HCT116 (cell line): ENCODE data around the gene OR13A1. TPM values are rescaled to one million over a fixed set of nuclear protein-coding genes. Genes with fewer than 3 reads are reported as not detected.

Experiments
- ATAC-seq: fragments of 200-7000 bp; cut with Tn5 transposase; 2 replicates; pipeline ENCODE4 v1.9.1; 2020; ENCODE audit warnings: mild to moderate bottlenecking, moderate library complexity
- BruUV-seq: library from RNA; stranded (reverse); fragments of 400-500 nt; replicated peaks from 2 replicates; lab custom pipeline; 2021; lab: Mats Ljungman, UMichigan
- CTCF ChIA-PET: fragments of 300-600 bp; sonication (Branson Sonifier 250); formaldehyde crosslinking; loops from one replicate; lab custom pipeline; 2021; ENCODE audit warnings: antibody characterized with exemption; lab: Charles Lee
- POLR2A ChIA-PET: fragments of 300-600, 350-600 bp; sonication (Branson Sonifier 250); formaldehyde crosslinking; loops from one replicate; lab custom pipeline; 2021; ENCODE audit warnings: antibody characterized with exemption; lab: Charles Lee
- RAD21 ChIA-PET, 2 experiments: fragments of 300-600 bp; sonication (Branson Sonifier 250); formaldehyde crosslinking; loops; one replicate each; lab custom pipeline; 2023; ENCODE audit warnings: low total read pairs in 2 of 2; ENCODE audit not compliant: uncharacterized antibody in 2 of 2, unreplicated experiment in 2 of 2, low non-redundant PET in 1 of 2; lab: Charles Lee
- DNase-seq: peaks from one replicate; pipeline ENCODE4 v3.0.0-alpha.2; 2010; ENCODE audit warnings: low read depth, low spot score
- H2AFZ ChIP-seq: fragments of 200-600 bp; shearing (Covaris generic), sonication (generic); 2 replicates; pipeline ENCODE4 v1.6.1; 2017; ENCODE audit warnings: low read depth, mixed run types, mixed read lengths, antibody characterized with exemption, low read length; ENCODE audit not compliant: poor library complexity, severe bottlenecking
- H3K27ac ChIP-seq: 2 replicates; pipeline ENCODE4 v1.5.1; 2012; ENCODE audit warnings: low read depth, low read length
- H3K27me3 ChIP-seq: fragments of 200-600 bp; sonication (generic); 2 replicates; pipeline ENCODE4 v1.6.1; 2016; ENCODE audit warnings: mixed run types, low read length, mixed read lengths; ENCODE audit not compliant: insufficient read depth
- H3K36me3 ChIP-seq, 2 experiments: fragments of 200-500 bp in 1 of 2; fragments of 200-600 bp in 1 of 2; sonication (Bioruptor generic) in 1 of 2; sonication (generic) in 1 of 2; 2 replicates each; pipeline versions ENCODE4 v1.5.1 to v1.6.1; 2014 to 2016; ENCODE audit warnings: low read length in 2 of 2, inconsistent platforms in 1 of 2, mixed read lengths in 1 of 2, mixed run types in 1 of 2; ENCODE audit not compliant: insufficient read depth in 2 of 2, control insufficient read depth in 1 of 2
- H3K4me1 ChIP-seq, 2 experiments: fragments of 200-600 bp in 1 of 2; sonication (generic) in 1 of 2; 2 replicates each; pipeline versions ENCODE4 v1.5.1 to v1.6.1; 2012 to 2017; ENCODE audit warnings: low read length in 2 of 2, inconsistent platforms in 1 of 2, mild to moderate bottlenecking in 1 of 2, mixed read lengths in 1 of 2, mixed run types in 1 of 2, moderate library complexity in 1 of 2; ENCODE audit not compliant: insufficient read depth in 2 of 2, control insufficient read depth in 1 of 2
- H3K4me2 ChIP-seq: fragments of 200-600 bp; sonication (generic); 2 replicates; pipeline ENCODE4 v1.6.1; 2017; ENCODE audit warnings: mixed run types, low read length, mixed read lengths
- H3K4me3 ChIP-seq, 2 experiments: fragments of 200-600 bp in 1 of 2; sonication (generic) in 1 of 2; replicated peaks in 1 of 2; 2 replicates each; pipeline ENCODE4 v1.5.1; 2011 to 2016; ENCODE audit warnings: low read length in 2 of 2, control low read depth in 1 of 2, low read depth in 1 of 2, mild to moderate bottlenecking in 1 of 2, mixed read lengths in 1 of 2, mixed run types in 1 of 2
- H3K79me2 ChIP-seq: fragments of 200-600 bp; sonication (generic); 2 replicates; pipeline ENCODE4 v1.6.1; 2017; ENCODE audit warnings: mild to moderate bottlenecking, mixed run types, low read length, moderate library complexity, mixed read lengths; ENCODE audit not compliant: insufficient read depth
- H3K9ac ChIP-seq: fragments of 200-600 bp; sonication (generic); 2 replicates; pipeline ENCODE4 v1.6.1; 2016; ENCODE audit warnings: low read length, mixed read lengths
- H3K9me2 ChIP-seq: fragments of 200-600 bp; sonication (generic), shearing (Covaris generic); 2 replicates; pipeline ENCODE4 v1.6.1; 2017; ENCODE audit warnings: mixed run types, mild to moderate bottlenecking, moderate library complexity; ENCODE audit not compliant: insufficient read depth
- H3K9me3 ChIP-seq, 2 experiments: fragments of 200-500 bp in 1 of 2; fragments of 200-600 bp in 1 of 2; sonication (Bioruptor generic) in 1 of 2; sonication (generic) in 1 of 2; 2 replicates each; pipeline ENCODE4 v1.6.1; 2014 to 2017; ENCODE audit warnings: low read length in 2 of 2, mixed read lengths in 2 of 2, inconsistent platforms in 1 of 2, low read depth in 1 of 2, mild to moderate bottlenecking in 1 of 2, mixed run types in 1 of 2, moderate library complexity in 1 of 2; ENCODE audit not compliant: control insufficient read depth in 1 of 2, insufficient read depth in 1 of 2
- H4K20me1 ChIP-seq: fragments of 200-600 bp; sonication (generic), shearing (Covaris generic); 2 replicates; pipeline ENCODE4 v1.6.1; 2017; ENCODE audit warnings: mixed run types, mild to moderate bottlenecking, moderate library complexity; ENCODE audit not compliant: insufficient read depth
- CBX3 ChIP-seq: IDR thresholded peaks from 2 replicates; pipeline ENCODE4 v1.6.1; 2012; ENCODE audit warnings: low read depth
- EGR1 ChIP-seq: IDR thresholded peaks from 2 replicates; pipeline ENCODE4 v1.6.1; 2012; ENCODE audit warnings: low read depth
- ELF1 ChIP-seq: IDR thresholded peaks from 2 replicates; pipeline ENCODE4 v1.6.1; 2012; ENCODE audit warnings: low read depth, borderline replicate concordance
- EZH2 ChIP-seq: fragments of 200-600 bp; sonication (generic); IDR thresholded peaks from 2 replicates; pipeline ENCODE4 v1.6.1; 2017; ENCODE audit warnings: antibody characterized with exemption, mixed run types
- EZH2phosphoT487 ChIP-seq: fragments of 200-600 bp; IDR thresholded peaks from 2 replicates; pipeline ENCODE4 v1.6.1; 2018; ENCODE audit warnings: antibody characterized with exemption, borderline replicate concordance
- FOSL1 ChIP-seq: IDR thresholded peaks from 2 replicates; pipeline ENCODE4 v1.6.1; 2012; ENCODE audit warnings: low read depth
- JUND ChIP-seq: IDR thresholded peaks from 2 replicates; pipeline ENCODE4 v1.6.1; 2012
- MAX ChIP-seq: IDR thresholded peaks from 2 replicates; pipeline ENCODE4 v1.6.1; 2012
- POLR2A ChIP-seq: IDR thresholded peaks from 2 replicates; pipeline ENCODE4 v1.7.0; 2011; ENCODE audit warnings: borderline replicate concordance; ENCODE audit not compliant: insufficient read depth, insufficient read length; ENCODE audit errors: extremely low read depth
- RAD21 ChIP-seq: IDR thresholded peaks from 2 replicates; pipeline ENCODE4 v1.6.1; 2012; ENCODE audit warnings: low read depth, mild to moderate bottlenecking
- SIN3A ChIP-seq: IDR thresholded peaks from 2 replicates; pipeline ENCODE4 v1.6.1; 2012; ENCODE audit warnings: low read depth
- SP1 ChIP-seq: IDR thresholded peaks from 2 replicates; pipeline ENCODE4 v1.6.1; 2012; ENCODE audit warnings: low read depth
- SRF ChIP-seq: IDR thresholded peaks from 2 replicates; pipeline ENCODE4 v1.6.1; 2012; ENCODE audit warnings: low read depth
- YY1 ChIP-seq: IDR thresholded peaks from 2 replicates; pipeline ENCODE4 v1.6.1; 2011; ENCODE audit warnings: low read length, low read depth, moderate library complexity, mild to moderate bottlenecking; ENCODE audit not compliant: insufficient replicate concordance; ENCODE audit errors: extremely low read depth
- ZNF274 ChIP-seq: fragments of 200-500 bp; sonication (Bioruptor generic); IDR thresholded peaks from 2 replicates; pipeline ENCODE4 v1.6.1; 2014; ENCODE audit warnings: mild to moderate bottlenecking, low read depth, low read length, inconsistent platforms
- intact Hi-C: fragments of 100-400 bp; cut with micrococcal nuclease; formaldehyde crosslinking; loops from 2 replicates; pipeline ENCODE4 v1.10.0; 2022
- total RNA-seq: library from RNA; stranded (reverse); gene quantifications from one replicate; pipeline ENCODE4 v1.2.1, GENCODE V29; 2021; ENCODE audit not compliant: unreplicated experiment
- TF ChIP-seq, protein P1 (sequence below): IDR thresholded peaks from 2 replicates; pipeline ENCODE4 v1.6.1; 2012
- TF ChIP-seq, protein P2 (sequence below), 3 experiments: fragments of 200-600 bp in 1 of 3; sonication (generic) in 1 of 3; IDR thresholded peaks in 2 of 3; conservative IDR thresholded peaks in 1 of 3; 2 replicates each; pipeline ENCODE4 v1.5.1; 2012 to 2017; ENCODE audit warnings: low read depth in 2 of 3, low read length in 2 of 3, antibody characterized with exemption in 1 of 3, borderline replicate concordance in 1 of 3, control low read depth in 1 of 3, mild to moderate bottlenecking in 1 of 3, mixed read lengths in 1 of 3, mixed run types in 1 of 3, moderate library complexity in 1 of 3; ENCODE audit not compliant: insufficient read depth in 1 of 3

OR13A1 gene
- total RNA-seq, 1 experiment from 2014 or later, result not detected

DNA sequence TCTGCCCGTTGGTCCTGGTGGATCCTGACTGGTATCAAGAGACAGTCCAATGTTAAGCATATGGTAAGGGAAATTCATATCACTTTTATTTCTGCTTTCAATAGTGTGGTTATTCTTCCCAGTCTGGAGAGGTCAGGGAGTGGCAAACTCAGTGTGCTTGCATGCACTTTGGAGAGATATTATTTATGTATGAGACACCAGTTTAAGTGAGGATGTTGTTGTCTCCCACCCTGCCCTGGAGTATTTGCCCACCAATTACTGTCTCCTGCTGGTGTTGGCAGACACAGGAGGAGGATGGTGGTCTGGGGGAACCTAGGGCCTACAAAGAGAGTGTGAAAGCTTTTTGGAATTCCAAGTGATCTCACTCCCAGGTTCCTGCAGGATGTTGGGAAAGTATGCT, 59.7 kb downstream of the OR13A1 start:
- TF ChIP-seq CBX3 (no peak), ELF1 (no peak)
- DNase-seq (no peak), ATAC-seq (no peak)
- no peaks in the 10 kb centered on the region for H4K20me1 ChIP-seq
- H3K79me2 ChIP-seq, result no peaks in the 10 kb centered on the region
- H3K9me2 ChIP-seq, result no peaks in the 10 kb centered on the region
- no peak overlapping the region for H2AFZ ChIP-seq
- ChIA-PET RAD21 (no interaction called here), CTCF (no interaction called here), POLR2A (no interaction called here)
- H3K4me1 ChIP-seq, result no peaks in the 10 kb centered on the region
- H3K27me3 ChIP-seq, result no peaks in the 10 kb centered on the region
- H3K9me3 ChIP-seq, result no peaks in the 10 kb centered on the region
- no peak overlapping the region for H3K27ac ChIP-seq
- H3K36me3 ChIP-seq, result no peaks in the 10 kb centered on the region
- no peak overlapping the region for H3K4me3 ChIP-seq
- BruUV-seq, result no TSS peak
- no peak overlapping the region for H3K4me2 ChIP-seq
- intact Hi-C loops, result no loop called here
- no peak overlapping the region for H3K9ac ChIP-seq

DNA sequence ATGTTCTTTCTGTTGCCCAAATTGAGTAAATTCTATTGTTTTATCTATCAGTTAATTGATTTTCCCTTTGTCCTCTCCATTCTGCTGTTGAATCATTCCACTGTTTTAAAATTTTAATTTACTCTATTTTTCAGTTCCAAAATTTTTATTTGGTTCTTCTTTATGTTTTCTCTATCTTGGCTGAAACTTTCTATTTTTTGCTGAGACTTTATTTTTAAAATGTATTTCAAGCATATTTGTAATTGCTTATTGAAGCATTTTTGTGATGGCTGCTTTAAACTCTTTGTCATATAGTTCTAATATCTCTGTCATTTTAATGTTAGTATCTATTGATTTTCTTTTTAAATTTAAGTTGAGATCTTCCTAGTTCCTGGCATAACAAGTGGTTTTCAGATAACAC, 60.5 kb downstream of the OR13A1 start:
- no peak for TF ChIP-seq EZH2phosphoT487
- no peak for TF ChIP-seq MAX
- no peak for TF ChIP-seq EZH2
- TF ChIP-seq, protein P1, sequence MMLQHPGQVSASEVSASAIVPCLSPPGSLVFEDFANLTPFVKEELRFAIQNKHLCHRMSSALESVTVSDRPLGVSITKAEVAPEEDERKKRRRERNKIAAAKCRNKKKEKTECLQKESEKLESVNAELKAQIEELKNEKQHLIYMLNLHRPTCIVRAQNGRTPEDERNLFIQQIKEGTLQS, result no peak
- TF ChIP-seq JUND, result no peak
- no peak for TF ChIP-seq RAD21
- no peak for TF ChIP-seq EGR1
- no peak for TF ChIP-seq FOSL1
- TF ChIP-seq SRF, result no peak
- no peak for TF ChIP-seq ZNF274
- no peak for TF ChIP-seq POLR2A
- TF ChIP-seq, protein P2, sequence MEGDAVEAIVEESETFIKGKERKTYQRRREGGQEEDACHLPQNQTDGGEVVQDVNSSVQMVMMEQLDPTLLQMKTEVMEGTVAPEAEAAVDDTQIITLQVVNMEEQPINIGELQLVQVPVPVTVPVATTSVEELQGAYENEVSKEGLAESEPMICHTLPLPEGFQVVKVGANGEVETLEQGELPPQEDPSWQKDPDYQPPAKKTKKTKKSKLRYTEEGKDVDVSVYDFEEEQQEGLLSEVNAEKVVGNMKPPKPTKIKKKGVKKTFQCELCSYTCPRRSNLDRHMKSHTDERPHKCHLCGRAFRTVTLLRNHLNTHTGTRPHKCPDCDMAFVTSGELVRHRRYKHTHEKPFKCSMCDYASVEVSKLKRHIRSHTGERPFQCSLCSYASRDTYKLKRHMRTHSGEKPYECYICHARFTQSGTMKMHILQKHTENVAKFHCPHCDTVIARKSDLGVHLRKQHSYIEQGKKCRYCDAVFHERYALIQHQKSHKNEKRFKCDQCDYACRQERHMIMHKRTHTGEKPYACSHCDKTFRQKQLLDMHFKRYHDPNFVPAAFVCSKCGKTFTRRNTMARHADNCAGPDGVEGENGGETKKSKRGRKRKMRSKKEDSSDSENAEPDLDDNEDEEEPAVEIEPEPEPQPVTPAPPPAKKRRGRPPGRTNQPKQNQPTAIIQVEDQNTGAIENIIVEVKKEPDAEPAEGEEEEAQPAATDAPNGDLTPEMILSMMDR (IDR thresholded peaks at IDR 0.05 in 2 of 3, conservative IDR thresholded peaks at IDR 0.05 in 1 of 3; ENCODE audit: borderline replicate concordance in 1 of 3, insufficient read depth in 1 of 3, low read depth in 2 of 3, low read length in 2 of 3), result no peak
- no peak for TF ChIP-seq YY1
- TF ChIP-seq SP1, result no peak
- no peak for TF ChIP-seq CBX3
- TF ChIP-seq SIN3A, result no peak
- POLR2A ChIA-PET, result no interaction called here
- ATAC-seq (no peak), DNase-seq (no peak)
- H3K4me1 ChIP-seq, result peaks cover 0 to 5% of the 10 kb centered on the region in 2 experiments; a peak in 1 of 4 replicates
- H3K27ac ChIP-seq, result no peak overlapping the region
- H3K9me3 ChIP-seq, result no peaks in the 10 kb centered on the region
- H3K36me3 ChIP-seq, result no peaks in the 10 kb centered on the region
- H3K27me3 ChIP-seq, result no peaks in the 10 kb centered on the region
- CTCF ChIA-PET, result no interaction called here
- H4K20me1 ChIP-seq, result no peaks in the 10 kb centered on the region
- H3K79me2 ChIP-seq, result no peaks in the 10 kb centered on the region
- H3K4me3 ChIP-seq, result no peak overlapping the region
- BruUV-seq, result no TSS peak
- no peak overlapping the region for H3K4me2 ChIP-seq
- H3K9me2 ChIP-seq, result no peaks in the 10 kb centered on the region
- no peak overlapping the region for H3K9ac ChIP-seq
- RAD21 ChIA-PET, result no interaction called here
- H2AFZ ChIP-seq, result no peak overlapping the region
- intact Hi-C loops, result loop anchor here (5.0 kb wide), 2 partner anchors 248 to 772 kb away; no protein-coding TSS in a partner anchor
